Esophagus squamous epithelium (tissue), 5 donors: ENCODE measurements around the gene PRSS50. TPM values are rescaled to one million over a fixed set of nuclear protein-coding genes. Genes with fewer than 3 reads are reported as not detected.
"Not testable (repeated sequence)": the region's sequence is repeated elsewhere in the genome, so short reads cannot be mapped to it uniquely, and the experiment has no call there.

ENCODE experiments used
- DNase-seq: peaks from one replicate; lab custom pipeline; 2025; lab: John Stamatoyannopoulos, UW
- H3K27ac ChIP-seq, 4 donors: fragments of 200-600 bp; sonication (generic); one replicate each; pipeline ENCODE4 v1.5.1; 2016 to 2019; ENCODE audit warnings: mild to moderate bottlenecking in 1 of 4
- H3K27me3 ChIP-seq, 4 donors: fragments of 200-600 bp; sonication (generic); 1 replicate in 3 of 4; 2 replicates in 1 of 4; pipeline versions ENCODE4 v1.5.1 to v1.6.0; 2017 to 2021; ENCODE audit warnings: antibody characterized with exemption in 1 of 4
- H3K36me3 ChIP-seq, 3 donors: fragments of 200-600 bp; sonication (generic); one replicate each; pipeline ENCODE4 v1.5.1; 2016 to 2019
- H3K4me1 ChIP-seq, 3 donors: fragments of 200-600 bp; sonication (generic); one replicate each; pipeline ENCODE4 v1.5.1; 2017 to 2019
- H3K4me3 ChIP-seq, 4 donors: fragments of 200-600 bp; sonication (generic); 1 replicate in 3 of 4; 2 replicates in 1 of 4; pipeline ENCODE4 v1.5.1; 2016 to 2019; ENCODE audit warnings: mild to moderate bottlenecking in 2 of 4, moderate library complexity in 1 of 4
- H3K9me3 ChIP-seq, 3 donors: fragments of 200-600 bp; sonication (generic); one replicate each; pipeline ENCODE4 v1.5.1; 2016 to 2019
- CTCF ChIP-seq, 6 experiments: fragments of 450-650 bp in 4 of 6; fragments of 200-600 bp in 2 of 6; sonication (generic) in 2 of 6; IDR thresholded peaks; one replicate each; pipeline ENCODE4 v1.5.1; 2016 to 2019; ENCODE audit warnings: antibody characterized with exemption in 6 of 6, mild to moderate bottlenecking in 4 of 6, moderate library complexity in 4 of 6
- POLR2A ChIP-seq, 4 donors: fragments of 450-650 bp; IDR thresholded peaks; one replicate each; pipeline ENCODE4 v1.6.1; 2017; ENCODE audit warnings: antibody characterized with exemption in 4 of 4, mild to moderate bottlenecking in 4 of 4, moderate library complexity in 3 of 4
- WGBS, 2 donors: methylation state at CpG; one replicate each; pipeline ENCODE4 v1.1.5; 2018; 5-methylcytosine and 5-hydroxymethylcytosine counted together
- intact Hi-C: fragments of 100-400 bp; cut with DNase I; formaldehyde crosslinking; loops from one replicate; pipeline ENCODE4 v1.15.0; 2022
- total RNA-seq, 4 donors: library from RNA; depleted of rRNA; stranded (reverse); fragments of >200 nt; gene quantifications; one replicate each; pipeline ENCODE4 v1.1.0, GENCODE V29; 2016
- donor health status: DM: yes; HTN: yes; CAD: no.

Gene PRSS50
- total RNA-seq, 4 donors from 2014 or later, result 0.19 TPM; not detected in 3

GRCh38 chr3:46746711-46747110 lies 29.0 kb upstream of the PRSS50 start:
- no peak for DNase-seq
- Histone ChIP-seq H3K27ac (no peak overlapping the region), H3K4me1 (no peaks in the 10 kb centered on the region), H3K4me3 (no peak overlapping the region), H3K9me3 (no peaks in the 10 kb centered on the region), H3K27me3 (no peaks in the 10 kb centered on the region), H3K36me3 (no peaks in the 10 kb centered on the region)
- intact Hi-C loops, result no loop called here
- TF ChIP-seq CTCF (IDR thresholded peaks at IDR 0.05) (no peak), POLR2A (IDR thresholded peaks at IDR 0.05) (no peak)

- H3K4me3 ChIP-seq, result no peak overlapping the region
- H3K27ac ChIP-seq, result no peak overlapping the region
- intact Hi-C loops, result no loop called here
- no peaks in the 10 kb centered on the region for H3K4me1 ChIP-seq
- 83 to 86% methylated on average over 8 to 11 of the region's 12 CpGs for WGBS, 2 donors
- H3K27me3 ChIP-seq, result no peaks in the 10 kb centered on the region
- no peaks in the 10 kb centered on the region for H3K9me3 ChIP-seq
- H3K36me3 ChIP-seq, result no peaks in the 10 kb centered on the region
- DNase-seq, result no peak
- no peak for TF ChIP-seq POLR2A (IDR thresholded peaks at IDR 0.05)
- TF ChIP-seq CTCF (IDR thresholded peaks at IDR 0.05), result no peak
Observed at GRCh38 chr3:46742992-46743585, 25.4 kb upstream of the PRSS50 start.

- H3K27me3 ChIP-seq, result peaks cover 0 to 14% (median 0%) of the 10 kb centered on the region in 4 donors
- H3K27ac ChIP-seq, intact Hi-C loops, H3K4me1 ChIP-seq, H3K4me3 ChIP-seq, DNase-seq, H3K9me3 ChIP-seq, H3K36me3 ChIP-seq: not testable (repeated sequence)
- 90 to 93% methylated on average over 3 of the region's 3 CpGs for WGBS, 2 donors
Observed at GRCh38 chr3:46739565-46739964, 21.9 kb upstream of the PRSS50 start.

GRCh38 chr3:46737329-46737731 lies 19.7 kb upstream of the PRSS50 start:
- Histone ChIP-seq H3K27me3 (peaks cover 0 to 32% (median 0%) of the 10 kb centered on the region in 4 donors), H3K4me1 (no peaks in the 10 kb centered on the region), H3K4me3 (no peak overlapping the region), H3K9me3 (no peaks in the 10 kb centered on the region), H3K27ac (no peak overlapping the region), H3K36me3 (no peaks in the 10 kb centered on the region)
- no peak for TF ChIP-seq POLR2A (IDR thresholded peaks at IDR 0.05)
- TF ChIP-seq CTCF (IDR thresholded peaks at IDR 0.05), result no peak
- intact Hi-C loops, result no loop called here
- no peak for DNase-seq
- WGBS, 2 donors, result 56 to 67% methylated on average over 3 to 4 of the region's 4 CpGs

- TF ChIP-seq CTCF (IDR thresholded peaks at IDR 0.05) (no peak), POLR2A (IDR thresholded peaks at IDR 0.05) (no peak)
- no peaks in the 10 kb centered on the region for H3K4me1 ChIP-seq
- DNase-seq, result no peak
- intact Hi-C loops, result no loop called here
- 72 to 89% methylated on average over 7 to 14 of the region's 20 CpGs for WGBS, 2 donors
- H3K27ac ChIP-seq, result no peak overlapping the region
- H3K27me3 ChIP-seq, result peaks cover 0 to 42% (median 0%) of the 10 kb centered on the region in 4 donors
- no peaks in the 10 kb centered on the region for H3K9me3 ChIP-seq
- H3K36me3 ChIP-seq, result no peaks in the 10 kb centered on the region
- no peak overlapping the region for H3K4me3 ChIP-seq
Observed at GRCh38 chr3:46736006-46736872, 18.6 kb upstream of the PRSS50 start.
